ENCODE measurements around the gene RPA3.

The RPA3 gene

GRCh38 chr7:7596176-7596575 lies 122.2 kb downstream of the RPA3 start:
- no peak for TF ChIP-seq ZNF274 (IDR thresholded peaks at IDR 0.05; ENCODE audit: low read depth, low read length)
- no peak overlapping the region for H3K4me3 ChIP-seq (ENCODE audit: low read length)

DNA sequence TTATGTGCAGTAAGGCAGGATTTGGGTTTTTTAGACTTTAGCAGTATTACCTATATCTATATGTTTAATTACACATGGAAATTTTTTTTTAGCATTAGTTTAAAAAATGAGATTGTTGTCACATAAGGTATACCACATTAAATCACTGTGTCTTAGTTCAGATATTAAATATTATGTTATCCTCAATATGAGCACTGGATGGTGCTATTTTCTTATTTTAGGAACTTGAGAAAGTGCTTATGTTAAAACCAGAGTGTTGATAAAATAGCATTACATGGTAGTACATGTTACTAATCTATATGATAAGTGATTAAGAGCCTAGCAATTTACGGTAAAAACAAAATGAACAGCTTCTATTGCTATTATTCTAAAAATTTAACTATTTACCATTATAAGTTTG lies 123.0 kb downstream of the RPA3 start:
- no peak overlapping the region for H3K4me3 ChIP-seq (ENCODE audit: low read length)
- TF ChIP-seq ZNF274 (IDR thresholded peaks at IDR 0.05; ENCODE audit: low read depth, low read length): no peak

All from GM08714 (cell line).